Lung (tissue), 12 donors: ENCODE data around the gene ETV3L. TPM values are rescaled to one million over a fixed set of nuclear protein-coding genes. Genes with fewer than 3 reads are reported as not detected.
A peak's percentile ranks its signal among the peaks of the same experiment; 100 is the strongest.

Source experiments
- ATAC-seq: fragments of 200-7000 bp; cut with Tn5 transposase; one replicate; pipeline ENCODE4 v1.9.1; 2020; ENCODE audit warnings: moderate number of reproducible peaks; ENCODE audit not compliant: insufficient read depth, low FRiP score
- DNase-seq, 3 donors: peaks; one replicate each; pipeline ENCODE4 v3.0.0-alpha.2; 2013 to 2017
- H3K27ac ChIP-seq, 2 donors: one replicate each; pipeline ENCODE4 v1.5.1; 2013; ENCODE audit warnings: mild to moderate bottlenecking in 2 of 2, moderate library complexity in 2 of 2, control low read depth in 1 of 2, inconsistent platforms in 1 of 2, low read depth in 1 of 2, low read length in 1 of 2
- H3K27me3 ChIP-seq, 3 donors: one replicate each; pipeline ENCODE4 v1.5.1; 2013; ENCODE audit warnings: low read length in 2 of 3; ENCODE audit not compliant: control insufficient read depth in 3 of 3, insufficient read depth in 3 of 3
- H3K36me3 ChIP-seq, 4 donors: one replicate each; pipeline ENCODE4 v1.5.1; 2013; ENCODE audit warnings: low read length in 4 of 4, mild to moderate bottlenecking in 1 of 4, moderate library complexity in 1 of 4; ENCODE audit not compliant: control insufficient read depth in 4 of 4, insufficient read depth in 4 of 4
- H3K4me1 ChIP-seq, 5 donors: one replicate each; pipeline ENCODE4 v1.5.1; 2013; ENCODE audit warnings: low read length in 5 of 5, mild to moderate bottlenecking in 2 of 5, moderate library complexity in 1 of 5; ENCODE audit not compliant: control insufficient read depth in 5 of 5, insufficient read depth in 5 of 5
- H3K4me3 ChIP-seq: one replicate; pipeline ENCODE4 v1.5.1; 2013; ENCODE audit warnings: mild to moderate bottlenecking, control low read depth, moderate library complexity
- H3K9ac ChIP-seq, 2 donors: one replicate each; pipeline ENCODE4 v1.5.1; 2013; ENCODE audit warnings: low read length in 2 of 2, control low read depth in 1 of 2; ENCODE audit not compliant: insufficient read depth in 1 of 2
- H3K9me3 ChIP-seq, 4 donors: one replicate each; pipeline ENCODE4 v1.5.1; 2013; ENCODE audit warnings: low read length in 3 of 4, mild to moderate bottlenecking in 1 of 4, moderate library complexity in 1 of 4; ENCODE audit not compliant: control insufficient read depth in 4 of 4, insufficient read depth in 3 of 4
- WGBS, 2 donors: extraction: QIAGEN DNeasy Blood & Tissue Kit; methylation state at CpG; one replicate each; pipeline ENCODE4 v1.1.7; 2013; 5-methylcytosine and 5-hydroxymethylcytosine counted together
- polyA plus RNA-seq, 2 donors: library from polyadenylated mRNA; stranded (reverse); fragments of 200-250 nt; gene quantifications; one replicate each; pipeline ENCODE4 v1.2.1, GENCODE V29; 2013
- total RNA-seq, 2 donors: library from RNA; depleted of rRNA in 1 of 2; stranded (reverse); fragments of >200 nt in 1 of 2; gene quantifications; one replicate each; pipeline ENCODE4 v1.2.1, GENCODE V29; 2014 to 2021
- TF ChIP-seq, protein P1 (sequence below): IDR thresholded peaks from 2 replicates; pipeline ENCODE4 v1.5.1; 2012; ENCODE audit warnings: mild to moderate bottlenecking; ENCODE audit errors: control extremely low read depth, extremely low read depth
- donor health status: control.
- donor health status: control.
- donor health status: Bipolar disorder and iron deficiency.
- donor health status: healthy.
- donor health status: DM: yes; HTN: yes; CAD: no.

Gene ETV3L
- total and polyA plus RNA-seq, 4 donors: 0.05 TPM; not detected in 3

DNA sequence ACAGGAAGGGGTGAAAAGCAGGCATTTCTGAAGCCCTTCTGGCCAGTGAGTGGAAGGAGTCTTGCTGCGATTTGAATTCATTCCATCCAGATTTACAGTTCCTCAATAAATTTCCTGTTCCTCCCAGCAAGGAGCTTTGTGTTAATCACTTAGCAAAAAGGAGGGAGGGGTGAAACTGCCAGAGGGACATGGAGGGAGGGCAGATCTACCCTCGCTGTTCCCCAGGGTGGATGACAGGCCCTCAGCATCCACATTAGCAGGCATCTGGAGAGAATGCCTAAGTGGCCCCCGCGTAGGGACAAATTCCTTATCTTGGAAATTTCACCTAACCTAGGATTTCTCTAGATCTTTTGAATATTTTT, 37.4 kb upstream of the ETV3L start:
- Histone ChIP-seq H3K4me1 (peaks cover 2 to 27% (median 14%) of the 10 kb centered on the region in 5 donors), H3K36me3 (peaks cover 12 to 37% (median 19%) of the 10 kb centered on the region in 4 donors), H3K27me3 (no peaks in the 10 kb centered on the region), H3K4me3 (peak overlapping the region; percentile 91), H3K27ac (peak overlapping the region in 1 of 2 donors; percentile 99), H3K9ac (peak overlapping the region; percentile 46 to 69), H3K9me3 (no peaks in the 10 kb centered on the region)
- TF ChIP-seq, protein P1, sequence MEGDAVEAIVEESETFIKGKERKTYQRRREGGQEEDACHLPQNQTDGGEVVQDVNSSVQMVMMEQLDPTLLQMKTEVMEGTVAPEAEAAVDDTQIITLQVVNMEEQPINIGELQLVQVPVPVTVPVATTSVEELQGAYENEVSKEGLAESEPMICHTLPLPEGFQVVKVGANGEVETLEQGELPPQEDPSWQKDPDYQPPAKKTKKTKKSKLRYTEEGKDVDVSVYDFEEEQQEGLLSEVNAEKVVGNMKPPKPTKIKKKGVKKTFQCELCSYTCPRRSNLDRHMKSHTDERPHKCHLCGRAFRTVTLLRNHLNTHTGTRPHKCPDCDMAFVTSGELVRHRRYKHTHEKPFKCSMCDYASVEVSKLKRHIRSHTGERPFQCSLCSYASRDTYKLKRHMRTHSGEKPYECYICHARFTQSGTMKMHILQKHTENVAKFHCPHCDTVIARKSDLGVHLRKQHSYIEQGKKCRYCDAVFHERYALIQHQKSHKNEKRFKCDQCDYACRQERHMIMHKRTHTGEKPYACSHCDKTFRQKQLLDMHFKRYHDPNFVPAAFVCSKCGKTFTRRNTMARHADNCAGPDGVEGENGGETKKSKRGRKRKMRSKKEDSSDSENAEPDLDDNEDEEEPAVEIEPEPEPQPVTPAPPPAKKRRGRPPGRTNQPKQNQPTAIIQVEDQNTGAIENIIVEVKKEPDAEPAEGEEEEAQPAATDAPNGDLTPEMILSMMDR: no peak
- no peak for DNase-seq
- ATAC-seq: no peak
- WGBS, 2 donors: 4 to 6% methylated on average over 4 of the region's 4 CpGs

DNA sequence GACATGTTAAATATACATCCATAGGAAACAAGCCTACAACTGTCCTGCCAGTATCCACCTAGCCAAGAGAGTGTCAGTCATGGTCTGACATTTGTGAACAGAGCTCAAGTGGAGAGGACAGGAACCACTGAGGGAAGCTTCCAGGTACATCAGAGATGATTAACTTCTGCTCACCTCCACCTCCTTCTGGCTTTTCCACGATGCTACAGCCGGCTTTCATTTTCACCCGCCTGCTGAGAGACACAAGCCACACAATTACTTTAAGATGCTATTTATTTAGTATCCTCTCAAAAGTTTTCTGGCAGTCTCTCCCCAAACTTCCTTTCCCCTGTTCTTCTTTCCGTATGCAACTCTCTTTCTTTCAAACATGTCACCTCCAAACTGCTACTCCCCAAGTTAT, 36.5 kb upstream of the ETV3L start:
- DNase-seq (no peak), ATAC-seq (no peak)
- Histone ChIP-seq H3K27me3 (no peaks in the 10 kb centered on the region), H3K27ac (peak overlapping the region in 1 of 2 donors; percentile 49), H3K9ac (no peak overlapping the region), H3K9me3 (no peaks in the 10 kb centered on the region), H3K4me3 (no peak overlapping the region), H3K4me1 (peaks cover 2 to 27% (median 14%) of the 10 kb centered on the region in 5 donors), H3K36me3 (peaks cover 16 to 44% (median 22%) of the 10 kb centered on the region in 4 donors)
- TF ChIP-seq, protein P1: no peak
- whole genome bisulfite sequencing, 2 donors: 41 to 57% methylated on average over 4 of the region's 4 CpGs

DNA sequence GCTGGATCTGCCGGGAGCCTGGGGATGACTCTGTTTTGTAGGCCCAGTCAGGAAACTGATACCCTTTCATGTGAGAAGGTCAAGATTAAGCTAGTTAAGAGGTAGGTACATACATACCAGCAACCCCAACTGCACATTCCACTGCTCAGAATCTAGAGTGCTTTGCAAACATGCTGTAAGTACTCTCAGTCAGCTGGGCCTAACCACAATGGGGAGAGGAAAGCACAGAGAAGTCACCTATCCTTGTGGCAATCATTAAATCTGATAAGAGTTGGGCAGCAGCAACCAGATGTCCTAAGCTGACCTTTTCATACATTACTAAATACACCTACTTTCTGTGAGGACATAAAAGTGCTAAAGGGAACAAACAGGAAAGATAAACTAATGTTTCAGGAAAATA, 36.0 kb upstream of the ETV3L start:
- Histone ChIP-seq H3K9me3 (no peaks in the 10 kb centered on the region), H3K36me3 (peaks cover 18 to 47% (median 23%) of the 10 kb centered on the region in 4 donors), H3K9ac (no peak overlapping the region), H3K27me3 (no peaks in the 10 kb centered on the region), H3K27ac (no peak overlapping the region), H3K4me3 (no peak overlapping the region), H3K4me1 (peaks cover 2 to 27% (median 16%) of the 10 kb centered on the region in 5 donors)
- WGBS, 2 donors: 43 to 70% methylated on average over 1 of the region's 1 CpG
- ATAC-seq (peak; percentile 29), DNase-seq (peak; percentile 52 to 82 (median 67))
- TF ChIP-seq, protein P1: no peak

GRCh38 chr1:157135070-157135469, 35.5 kb upstream of the ETV3L start:
- peaks cover 20 to 51% (median 27%) of the 10 kb centered on the region in 4 donors for H3K36me3 ChIP-seq
- no peak overlapping the region for H3K9ac ChIP-seq
- no peaks in the 10 kb centered on the region for H3K27me3 ChIP-seq
- DNase-seq (no peak), ATAC-seq (no peak)
- WGBS, 2 donors: 79 to 85% methylated on average over 2 of the region's 2 CpGs
- no peaks in the 10 kb centered on the region for H3K9me3 ChIP-seq
- no peak overlapping the region for H3K27ac ChIP-seq
- H3K4me1 ChIP-seq: peaks cover 2 to 27% (median 16%) of the 10 kb centered on the region in 5 donors
- TF ChIP-seq, protein P1: no peak
- no peak overlapping the region for H3K4me3 ChIP-seq
